ENCODE data around the gene CTNNBL1.

CTNNBL1 gene

GRCh38 chr20:37919389-37920040 lies 225.7 kb downstream of the CTNNBL1 start:
- no peak for DNase-seq (ENCODE audit: low spot score)

DNA sequence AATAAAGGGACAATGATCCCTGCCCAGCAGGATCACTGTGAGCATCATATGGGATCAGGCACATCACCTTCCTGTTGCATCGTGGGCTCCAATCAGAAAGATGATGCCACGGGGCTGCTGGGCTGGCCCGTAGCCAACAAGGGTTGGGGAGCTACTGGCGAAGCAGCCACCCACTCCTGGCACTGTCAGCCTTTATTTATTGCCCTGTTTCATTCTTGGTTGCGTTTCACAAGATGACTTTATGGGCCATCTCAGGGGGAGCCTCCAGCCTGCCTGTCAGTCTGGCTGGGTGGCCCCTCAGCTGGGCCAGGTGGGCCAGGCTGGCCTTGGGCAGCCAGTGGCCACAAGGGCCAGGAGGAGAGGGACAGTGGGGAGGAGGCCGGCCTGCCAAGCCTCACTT lies 226.4 kb downstream of the CTNNBL1 start:
- no peak for DNase-seq (ENCODE audit: low spot score)

- DNase-seq (ENCODE audit: low spot score) = no peak
Measured at GRCh38 chr20:37920679-37921322, 227.0 kb downstream of the CTNNBL1 start.

- DNase-seq (ENCODE audit: low spot score) = no peak
Measured at GRCh38 chr20:37921341-37921929, 227.6 kb downstream of the CTNNBL1 start.
